CD4-positive, alpha-beta T cell (primary cell): Measurements from ENCODE around the gene CENPL. TPM values are rescaled to one million over a fixed set of nuclear protein-coding genes. Genes with fewer than 3 reads are reported as not detected.

Experiments used
- ATAC-seq: fragments of 200-7000 bp; cut with Tn5 transposase; one replicate; pipeline ENCODE4 v1.10.0; 2022; ENCODE audit warnings: mild to moderate bottlenecking; ENCODE audit not compliant: poor library complexity
- CTCF ChIA-PET: fragments of 350-600 bp; sonication (Branson Sonifier 250); formaldehyde crosslinking; loops from one replicate; lab custom pipeline; 2021; ENCODE audit warnings: antibody characterized with exemption, inconsistent platforms; lab: Charles Lee
- POLR2A ChIA-PET: fragments of 350-600 bp; sonication (Branson Sonifier 250); formaldehyde crosslinking; loops from one replicate; lab custom pipeline; 2021; ENCODE audit warnings: antibody characterized with exemption, inconsistent platforms; lab: Charles Lee
- DNase-seq, 14 experiments: peaks; one replicate each; pipeline ENCODE4 v3.0.0-alpha.2; 2013 to 2020; ENCODE audit warnings: mixed read lengths in 2 of 14
- H3K27ac ChIP-seq, 2 donors: one replicate each; pipeline versions ENCODE4 v1.5.1 to v1.7.0; 2013; ENCODE audit warnings: low read length in 2 of 2, low read depth in 1 of 2, mild to moderate bottlenecking in 1 of 2
- H3K27me3 ChIP-seq, 2 experiments: 1 replicate in 1 of 2; 2 replicates in 1 of 2; pipeline versions ENCODE4 v1.6.1 to v1.7.0; 2013; ENCODE audit warnings: low read length in 2 of 2, control low read depth in 1 of 2, mild to moderate bottlenecking in 1 of 2, moderate library complexity in 1 of 2; ENCODE audit not compliant: insufficient read depth in 2 of 2, control insufficient read depth in 1 of 2
- H3K36me3 ChIP-seq: one replicate; pipeline ENCODE4 v1.6.1; 2013; ENCODE audit warnings: low read length, control low read depth; ENCODE audit not compliant: insufficient read depth
- H3K4me1 ChIP-seq: one replicate; pipeline ENCODE4 v1.6.1; 2013; ENCODE audit warnings: low read length, control low read depth; ENCODE audit not compliant: insufficient read depth
- H3K4me3 ChIP-seq: one replicate; pipeline ENCODE4 v1.5.1; 2013; ENCODE audit warnings: mild to moderate bottlenecking, low read length, moderate library complexity
- H3K9me3 ChIP-seq, 2 experiments: 1 replicate in 1 of 2; 2 replicates in 1 of 2; pipeline versions ENCODE4 v1.6.1 to v1.7.0; 2013; ENCODE audit warnings: low read length in 2 of 2, mild to moderate bottlenecking in 2 of 2, control low read depth in 1 of 2, moderate library complexity in 1 of 2; ENCODE audit not compliant: control insufficient read depth in 1 of 2, insufficient read depth in 1 of 2
- H3K27ac Mint-ChIP-seq: one replicate; pipeline ENCODE4 v1.8.0; 2020; ENCODE audit warnings: mixed read lengths
- H3K27me3 Mint-ChIP-seq: one replicate; pipeline ENCODE4 v1.8.0; 2021; ENCODE audit warnings: mixed read lengths
- H3K36me3 Mint-ChIP-seq: one replicate; pipeline ENCODE4 v1.8.0; 2021; ENCODE audit warnings: low read depth, mixed read lengths
- H3K4me1 Mint-ChIP-seq: one replicate; pipeline ENCODE4 v1.8.0; 2021; ENCODE audit warnings: low read depth, mixed read lengths
- H3K4me3 Mint-ChIP-seq: one replicate; pipeline ENCODE4 v1.8.0; 2020; ENCODE audit warnings: mild to moderate bottlenecking, mixed read lengths
- H3K9me3 Mint-ChIP-seq: one replicate; pipeline ENCODE4 v1.8.0; 2020; ENCODE audit warnings: mixed read lengths
- CTCF ChIP-seq: fragments of 200-600 bp; IDR thresholded peaks from one replicate; pipeline ENCODE4 v1.8.0; 2022; ENCODE audit warnings: antibody characterized with exemption, mild to moderate bottlenecking
- intact Hi-C, 2 experiments: fragments of 100-400 bp; cut with DNase I in 1 of 2; cut with micrococcal nuclease in 1 of 2; formaldehyde crosslinking; loops; one replicate each; pipeline versions ENCODE4 v1.15.1 to v1.9.0; 2023 to 2025; cut with DNase I, micrococcal nuclease
- total RNA-seq, 174 experiments: library from RNA in 2 of 174; stranded (reverse) in 2 of 174; gene quantifications; one replicate each; pipeline ENCODE4 v1.2.3 and lab custom pipeline; 2021 to 2026

CENPL gene
- total RNA-seq, 2 experiments from 2014 or later, result 3.8 to 4.7 TPM

- intact Hi-C loops, result no loop called here
- peaks cover 67% of the 10 kb centered on the region for H3K36me3 Mint-ChIP-seq
- Histone ChIP-seq H3K36me3 (peaks cover 66% of the 10 kb centered on the region), H3K9me3 (no peaks in the 10 kb centered on the region), H3K4me1 (peaks cover under 1% of the 10 kb centered on the region), H3K27ac (no peak overlapping the region), H3K4me3 (no peak overlapping the region), H3K27me3 (no peaks in the 10 kb centered on the region)
- ChIA-PET CTCF (no interaction called here), POLR2A (interaction anchor here (1.6 kb wide), 1 partner anchor 11 kb away, joined by 3 read pairs; the partner anchor contains the start of genes GAS5 and ZBTB37)
- no peaks in the 10 kb centered on the region for H3K9me3 Mint-ChIP-seq
- TF ChIP-seq CTCF, result no peak
- peak overlapping the region; percentile 24 for H3K27ac Mint-ChIP-seq
- no peak for DNase-seq
- no peaks in the 10 kb centered on the region for H3K27me3 Mint-ChIP-seq
- H3K4me3 Mint-ChIP-seq, result no peak overlapping the region
- ATAC-seq, result no peak
- H3K4me1 Mint-ChIP-seq, result no peaks in the 10 kb centered on the region
Measured at GRCh38 chr1:173857363-173857917, 32.8 kb upstream of the CENPL start.

- no peak for DNase-seq
- intact Hi-C loops, result no loop called here
- Mint-ChIP-seq H3K36me3 (peaks cover 67% of the 10 kb centered on the region), H3K27me3 (no peaks in the 10 kb centered on the region), H3K27ac (peak overlapping the region; percentile 24), H3K9me3 (no peaks in the 10 kb centered on the region), H3K4me3 (no peak overlapping the region), H3K4me1 (no peaks in the 10 kb centered on the region)
- Histone ChIP-seq H3K9me3 (no peaks in the 10 kb centered on the region), H3K4me3 (no peak overlapping the region), H3K4me1 (no peaks in the 10 kb centered on the region), H3K36me3 (peaks cover 68% of the 10 kb centered on the region), H3K27ac (no peak overlapping the region), H3K27me3 (no peaks in the 10 kb centered on the region)
- no peak for ATAC-seq
- CTCF ChIA-PET, result no interaction called here
- no peak for TF ChIP-seq CTCF
- POLR2A ChIA-PET, result interaction anchor here (1.6 kb wide), 1 partner anchor 11 kb away, joined by 3 read pairs; the partner anchor contains the start of genes GAS5 and ZBTB37
Measured at GRCh38 chr1:173856903-173857302, 32.2 kb upstream of the CENPL start.

GRCh38 chr1:173856014-173856413 lies 31.3 kb upstream of the CENPL start:
- H3K36me3 Mint-ChIP-seq, result peaks cover 67% of the 10 kb centered on the region
- Histone ChIP-seq H3K9me3 (no peaks in the 10 kb centered on the region), H3K27ac (no peak overlapping the region), H3K36me3 (peaks cover 66% of the 10 kb centered on the region), H3K27me3 (no peaks in the 10 kb centered on the region), H3K4me1 (no peaks in the 10 kb centered on the region), H3K4me3 (no peak overlapping the region)
- DNase-seq (no peak), ATAC-seq (no peak)
- H3K27ac Mint-ChIP-seq, result peak overlapping the region; percentile 34
- no peak for TF ChIP-seq CTCF
- no peak overlapping the region for H3K4me3 Mint-ChIP-seq
- H3K4me1 Mint-ChIP-seq, result no peaks in the 10 kb centered on the region
- H3K9me3 Mint-ChIP-seq, result no peaks in the 10 kb centered on the region
- ChIA-PET POLR2A (interaction anchor here (1.6 kb wide), 1 partner anchor 12 kb away, joined by 3 read pairs; the partner anchor contains the start of genes GAS5 and ZBTB37), CTCF (no interaction called here)
- intact Hi-C loops, result no loop called here
- no peaks in the 10 kb centered on the region for H3K27me3 Mint-ChIP-seq
